IMR-90 (cell line): ENCODE measurements around the gene NPHS1. TPM values are rescaled to one million over a fixed set of nuclear protein-coding genes. Genes with fewer than 3 reads are reported as not detected.

Source experiments
- ATAC-seq: fragments of 200-7000 bp; cut with Tn5 transposase; 2 replicates; pipeline ENCODE4 v1.9.1; 2020; ENCODE audit warnings: low read depth, mild to moderate bottlenecking, moderate library complexity
- BruUV-seq: library from RNA; stranded (reverse); fragments of 400-500 nt; replicated peaks from 2 replicates; lab custom pipeline; 2021; lab: Mats Ljungman, UMichigan
- CTCF ChIA-PET: fragments of 300-600 bp; formaldehyde crosslinking; extraction: SDS; loops from one replicate; lab custom pipeline; 2021; ENCODE audit warnings: antibody characterized with exemption; lab: Yijun Ruan, JAX
- POLR2A ChIA-PET: fragments of 300-600 bp; sonication (Branson Sonifier 250); formaldehyde crosslinking; loops from one replicate; lab custom pipeline; 2022; ENCODE audit warnings: antibody characterized with exemption; ENCODE audit not compliant: unreplicated experiment; lab: Charles Lee
- DNase-seq: peaks from one replicate; pipeline ENCODE4 v3.0.0; 2013
- H2AFZ ChIP-seq: replicated peaks from 2 replicates; pipeline ENCODE3; 2013; ENCODE audit warnings: low read length, mild to moderate bottlenecking; ENCODE audit not compliant: poor library complexity
- H2AK5ac ChIP-seq: 2 replicates; pipeline ENCODE4 v1.6.1; 2013; ENCODE audit warnings: low read depth, low read length, inconsistent platforms
- H2AK9ac ChIP-seq: replicated peaks from 2 replicates; pipeline ENCODE3; 2013; ENCODE audit warnings: mild to moderate bottlenecking, low read depth, low read length, moderate library complexity; ENCODE audit not compliant: poor library complexity
- H2BK120ac ChIP-seq: 2 replicates; pipeline ENCODE4 v1.6.1; 2013; ENCODE audit warnings: low read depth, low read length, inconsistent platforms
- H2BK15ac ChIP-seq: 3 replicates; pipeline ENCODE4 v1.6.1; 2013; ENCODE audit warnings: low read depth, low read length, inconsistent platforms
- H2BK20ac ChIP-seq: 2 replicates; pipeline ENCODE4 v1.6.1; 2013; ENCODE audit warnings: low read depth, mild to moderate bottlenecking, inconsistent platforms, low read length, moderate library complexity
- H2BK5ac ChIP-seq: 2 replicates; pipeline ENCODE4 v1.6.1; 2013; ENCODE audit warnings: mild to moderate bottlenecking, low read depth, low read length, inconsistent platforms; ENCODE audit not compliant: poor library complexity, severe bottlenecking
- H3K14ac ChIP-seq: replicated peaks from 2 replicates; pipeline ENCODE4 v1.6.1; 2013; ENCODE audit warnings: low read depth, low read length, inconsistent platforms
- H3K18ac ChIP-seq: 2 replicates; pipeline ENCODE4 v1.6.1; 2013; ENCODE audit warnings: low read depth, low read length, control low read depth
- H3K23ac ChIP-seq: 2 replicates; pipeline ENCODE4 v1.6.1; 2013; ENCODE audit warnings: low read depth, low read length, inconsistent platforms
- H3K27ac ChIP-seq: 2 replicates; pipeline ENCODE4 v1.5.1; 2013; ENCODE audit warnings: mild to moderate bottlenecking, control low read depth, low read length; ENCODE audit not compliant: insufficient read depth
- H3K27me3 ChIP-seq: 2 replicates; pipeline ENCODE4 v1.6.1; 2013; ENCODE audit warnings: low read length; ENCODE audit not compliant: control insufficient read depth, insufficient read depth
- H3K36me3 ChIP-seq: 2 replicates; pipeline ENCODE4 v1.6.1; 2013; ENCODE audit warnings: low read length, mixed read lengths; ENCODE audit not compliant: control insufficient read depth, insufficient read depth
- H3K4ac ChIP-seq: 2 replicates; pipeline ENCODE4 v1.6.1; 2013; ENCODE audit warnings: low read depth, low read length, inconsistent platforms
- H3K4me1 ChIP-seq: 2 replicates; pipeline ENCODE4 v1.6.1; 2013; ENCODE audit warnings: low read length, mixed read lengths; ENCODE audit not compliant: control insufficient read depth, insufficient read depth
- H3K4me2 ChIP-seq: 2 replicates; pipeline ENCODE4 v1.6.1; 2013; ENCODE audit warnings: low read depth, mild to moderate bottlenecking, control low read depth, low read length, moderate library complexity
- H3K4me3 ChIP-seq: 2 replicates; pipeline ENCODE4 v1.5.1; 2013; ENCODE audit warnings: low read depth, mild to moderate bottlenecking, control low read depth, low read length, moderate library complexity; ENCODE audit not compliant: insufficient read depth
- H3K56ac ChIP-seq: 2 replicates; pipeline ENCODE4 v1.6.1; 2013; ENCODE audit warnings: low read length, inconsistent platforms; ENCODE audit not compliant: insufficient read depth; ENCODE audit errors: extremely low read depth
- H3K79me1 ChIP-seq, 2 experiments: 2 replicates each; pipeline ENCODE4 v1.6.1; 2013; ENCODE audit warnings: low read length in 2 of 2, inconsistent platforms in 1 of 2, low read depth in 1 of 2
- H3K9ac ChIP-seq: 2 replicates; pipeline ENCODE4 v1.6.1; 2013; ENCODE audit warnings: low read depth, low read length, control low read depth
- H3K9me1 ChIP-seq: 2 replicates; pipeline ENCODE4 v1.6.1; 2013; ENCODE audit warnings: low read length, inconsistent platforms; ENCODE audit not compliant: insufficient read depth
- H3K9me3 ChIP-seq: 2 replicates; pipeline ENCODE4 v1.6.1; 2013; ENCODE audit warnings: low read length; ENCODE audit not compliant: control insufficient read depth, insufficient read depth
- H4K20me1 ChIP-seq: 2 replicates; pipeline ENCODE4 v1.6.1; 2013; ENCODE audit warnings: low read length, inconsistent platforms; ENCODE audit not compliant: insufficient read depth
- H4K5ac ChIP-seq: 2 replicates; pipeline ENCODE4 v1.6.1; 2013; ENCODE audit warnings: mild to moderate bottlenecking, low read depth, low read length, control low read depth
- H4K8ac ChIP-seq, 2 experiments: 2 replicates each; pipeline ENCODE4 v1.6.1; 2013; ENCODE audit warnings: low read depth in 2 of 2, low read length in 2 of 2, control low read depth in 1 of 2, inconsistent platforms in 1 of 2
- H4K91ac ChIP-seq: 2 replicates; pipeline ENCODE4 v1.6.1; 2013; ENCODE audit warnings: low read depth, low read length, inconsistent platforms; ENCODE audit not compliant: insufficient read depth
- BHLHE40 ChIP-seq: fragments of 150-350 bp; IDR thresholded peaks from 2 replicates; pipeline ENCODE4 v1.6.1; 2016; ENCODE audit warnings: mild to moderate bottlenecking, low read depth, low read length
- CEBPB ChIP-seq: IDR thresholded peaks from 2 replicates; pipeline ENCODE4 v1.6.1; 2012; ENCODE audit warnings: low read depth, low read length, improper control_type of control experiment
- CHD1 ChIP-seq: IDR thresholded peaks from 2 replicates; pipeline ENCODE4 v1.6.1; 2012; ENCODE audit warnings: low read depth, low read length, improper control_type of control experiment
- CTCF ChIP-seq: conservative IDR thresholded peaks from 2 replicates; pipeline ENCODE4 v1.5.1; 2012; ENCODE audit warnings: mild to moderate bottlenecking, low read depth, low read length, improper control_type of control experiment
- ELK1 ChIP-seq: fragments of 150-350 bp; IDR thresholded peaks from 2 replicates; pipeline ENCODE4 v1.6.1; 2016; ENCODE audit warnings: low read depth, mild to moderate bottlenecking, low read length, moderate library complexity, borderline replicate concordance
- FOS ChIP-seq: fragments of 150-350 bp; IDR thresholded peaks from 2 replicates; pipeline ENCODE4 v1.6.1; 2016; ENCODE audit warnings: low read depth, low read length
- MAFK ChIP-seq: IDR thresholded peaks from 2 replicates; pipeline ENCODE4 v1.6.1; 2012; ENCODE audit warnings: low read depth, low read length, improper control_type of control experiment
- MAZ ChIP-seq: IDR thresholded peaks from 2 replicates; pipeline ENCODE4 v1.6.1; 2012; ENCODE audit warnings: low read depth, mild to moderate bottlenecking, low read length, improper control_type of control experiment, moderate library complexity, borderline replicate concordance
- MXI1 ChIP-seq: IDR thresholded peaks from 2 replicates; pipeline ENCODE4 v1.6.1; 2012; ENCODE audit warnings: low read depth, mild to moderate bottlenecking, low read length, moderate library complexity, borderline replicate concordance
- NFE2L2 ChIP-seq: fragments of 150-350 bp; IDR thresholded peaks from 2 replicates; pipeline ENCODE4 v1.6.1; 2016; ENCODE audit warnings: low read depth, mild to moderate bottlenecking, low read length
- POLR2A ChIP-seq: IDR thresholded peaks from 2 replicates; pipeline ENCODE4 v1.6.1; 2012; ENCODE audit warnings: mild to moderate bottlenecking, low read depth, low read length
- RAD21 ChIP-seq: IDR thresholded peaks from 2 replicates; pipeline ENCODE4 v1.6.1; 2012; ENCODE audit warnings: low read length, improper control_type of control experiment
- RCOR1 ChIP-seq: IDR thresholded peaks from 2 replicates; pipeline ENCODE4 v1.6.1; 2012; ENCODE audit warnings: mild to moderate bottlenecking, low read length, improper control_type of control experiment; ENCODE audit not compliant: insufficient replicate concordance
- RFX5 ChIP-seq: IDR thresholded peaks from 2 replicates; pipeline ENCODE4 v1.8.0; 2012; ENCODE audit warnings: low read depth, mild to moderate bottlenecking, low read length, moderate library complexity
- SMC3 ChIP-seq: fragments of 150-350 bp; IDR thresholded peaks from 2 replicates; pipeline ENCODE4 v1.6.1; 2016; ENCODE audit warnings: low read depth, mild to moderate bottlenecking, antibody characterized with exemption, low read length, moderate library complexity
- USF2 ChIP-seq: fragments of 150-350 bp; IDR thresholded peaks from 2 replicates; pipeline ENCODE4 v1.6.1; 2017; ENCODE audit warnings: mild to moderate bottlenecking, antibody characterized with exemption, low read length, low read depth
- WGBS, 2 experiments: methylation state at CpG; one replicate each; pipeline versions ENCODE4 v1.1.5 to v1.1.7; 2013; ENCODE audit warnings: missing lambda C conversion rate in 2 of 2; ENCODE audit not compliant: insufficient read length in 1 of 2; ENCODE audit errors: extremely low coverage in 2 of 2; 5-methylcytosine and 5-hydroxymethylcytosine counted together
- dilution Hi-C: fragments of 300-500 bp; cut with HindIII; formaldehyde crosslinking; loops from one replicate; pipeline ENCODE4 v1.14.3; 2018; ENCODE audit warnings: low sequenced_read_pairs; ENCODE audit not compliant: unreplicated experiment
- in situ Hi-C: fragments of 300-500 bp; cut with MboI; formaldehyde crosslinking; loops from 3 replicates; pipeline ENCODE4 v1.14.3; 2019; ENCODE audit warnings: low sequenced_read_pairs, inconsistent platforms, mixed read lengths
- intact Hi-C: fragments of 100-400 bp; cut with micrococcal nuclease; formaldehyde crosslinking; loops from 2 replicates; pipeline ENCODE4 v1.10.0; 2022
- polyA plus RNA-seq, 3 experiments: library from polyadenylated mRNA; depleted of rRNA; stranded (reverse); fragments of >200 nt; gene quantifications; 2 replicates each; pipeline ENCODE4 v1.2.3, GENCODE V29; 2012; ENCODE audit warnings: low replicate concordance in 1 of 3
- total RNA-seq: library from RNA; depleted of rRNA; stranded (reverse); fragments of >200 nt; gene quantifications from 2 replicates; pipeline ENCODE4 v1.2.3, GENCODE V29; 2012

NPHS1 gene
- total and polyA plus RNA-seq, 2 of the 4 experiments (the other 2 are of a cell fraction), result not detected

- Histone ChIP-seq H2AK5ac (no peak overlapping the region), H3K9me3 (no peaks in the 10 kb centered on the region), H3K4ac (no peak overlapping the region), H3K23ac (no peak overlapping the region), H2BK15ac (no peak overlapping the region), H3K4me1 (no peaks in the 10 kb centered on the region), H3K4me2 (no peak overlapping the region), H3K27ac (no peak overlapping the region), H3K79me1 (no peaks in the 10 kb centered on the region), H2BK5ac (no peak overlapping the region), H3K4me3 (no peak overlapping the region), H3K9ac (no peak overlapping the region), H2BK120ac (no peak overlapping the region), H3K9me1 (no peaks in the 10 kb centered on the region), H4K91ac (no peak overlapping the region), H3K36me3 (no peaks in the 10 kb centered on the region), H2BK20ac (no peak overlapping the region), H4K5ac (no peak overlapping the region), H4K20me1 (no peaks in the 10 kb centered on the region), H3K56ac (no peak overlapping the region), H3K27me3 (peaks cover 30% of the 10 kb centered on the region), H2AK9ac (no peak overlapping the region), H3K14ac (no peak overlapping the region), H4K8ac (no peak overlapping the region), H2AFZ (no peak overlapping the region), H3K18ac (no peak overlapping the region)
- ChIA-PET POLR2A (no interaction called here), CTCF (no interaction called here)
- DNase-seq (no peak), ATAC-seq (no peak)
- in situ Hi-C loops, result no loop called here
- WGBS, 2 experiments, result 90% methylated on average over 3 of the region's 5 CpGs; no CpG with 5 or more reads in 1 of the 2 experiments
- BruUV-seq, result no TSS peak
- dilution Hi-C loops, result no loop called here
- intact Hi-C loops, result no loop called here
- no peak for TF ChIP-seq MXI1
- TF ChIP-seq RCOR1, result no peak
- no peak for TF ChIP-seq MAFK
- TF ChIP-seq USF2, result no peak
- no peak for TF ChIP-seq POLR2A
- no peak for TF ChIP-seq RFX5
- no peak for TF ChIP-seq SMC3
- TF ChIP-seq CTCF, result no peak
- no peak for TF ChIP-seq ELK1
- no peak for TF ChIP-seq BHLHE40
- no peak for TF ChIP-seq MAZ
- TF ChIP-seq RAD21, result no peak
- no peak for TF ChIP-seq CHD1
- no peak for TF ChIP-seq CEBPB
- no peak for TF ChIP-seq NFE2L2
- TF ChIP-seq FOS, result no peak
Measured at GRCh38 chr19:35807633-35808032, 44.7 kb downstream of the NPHS1 start.
